Gastrocnemius medialis (tissue), 4 donors: Measurements from ENCODE around the gene KLF16.

Experiments
- POLR2A ChIP-seq, 2 donors: fragments of 450-650 bp; IDR thresholded peaks; one replicate each; pipeline ENCODE4 v1.6.1; 2017; ENCODE audit warnings: antibody characterized with exemption in 2 of 2, mild to moderate bottlenecking in 2 of 2, moderate library complexity in 2 of 2
- TF ChIP-seq, protein P1 (sequence below), 5 experiments: fragments of 450-650 bp in 3 of 5; fragments of 200-600 bp in 2 of 5; sonication (generic) in 2 of 5; IDR thresholded peaks in 4 of 5; conservative IDR thresholded peaks in 1 of 5; 1 replicate in 4 of 5; 2 replicates in 1 of 5; pipeline ENCODE4 v1.5.1; 2016 to 2019; ENCODE audit warnings: antibody characterized with exemption in 5 of 5, mild to moderate bottlenecking in 3 of 5, moderate library complexity in 3 of 5

DNA sequence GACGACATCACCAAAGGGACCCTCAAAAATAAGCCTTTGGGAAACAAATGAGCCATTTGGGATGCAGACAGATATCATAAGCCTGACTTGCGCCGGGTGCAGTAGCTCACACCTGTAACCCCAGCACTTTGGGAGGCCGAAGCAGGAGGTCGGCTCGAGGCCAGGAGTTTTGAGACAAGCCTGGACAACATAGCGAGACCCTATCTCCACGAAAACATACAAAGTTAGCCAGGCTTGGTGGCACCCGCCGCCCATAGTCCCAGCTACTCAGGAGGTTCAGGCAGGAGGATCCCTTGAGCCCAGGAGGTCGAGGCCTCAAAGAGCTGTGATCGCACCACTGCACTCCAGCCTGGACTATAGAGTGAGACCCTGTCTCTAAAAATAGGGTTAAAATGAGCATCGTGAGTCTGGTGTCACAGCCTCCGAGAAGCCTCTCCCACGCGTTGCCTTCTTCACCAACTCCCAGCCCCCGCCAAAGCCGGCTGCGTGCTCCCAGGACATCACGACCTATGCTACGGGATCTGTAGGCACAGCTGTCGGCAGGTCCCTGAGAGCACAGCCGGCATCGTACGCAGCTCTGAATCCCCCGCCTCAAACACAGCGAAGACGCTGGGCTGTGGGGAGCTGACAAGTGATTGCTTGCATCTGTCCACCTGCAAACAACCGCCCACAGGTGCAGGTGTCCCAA is 16.7 kb downstream of the KLF16 start:
- TF ChIP-seq POLR2A (IDR thresholded peaks at IDR 0.05): no peak
- TF ChIP-seq, protein P1, sequence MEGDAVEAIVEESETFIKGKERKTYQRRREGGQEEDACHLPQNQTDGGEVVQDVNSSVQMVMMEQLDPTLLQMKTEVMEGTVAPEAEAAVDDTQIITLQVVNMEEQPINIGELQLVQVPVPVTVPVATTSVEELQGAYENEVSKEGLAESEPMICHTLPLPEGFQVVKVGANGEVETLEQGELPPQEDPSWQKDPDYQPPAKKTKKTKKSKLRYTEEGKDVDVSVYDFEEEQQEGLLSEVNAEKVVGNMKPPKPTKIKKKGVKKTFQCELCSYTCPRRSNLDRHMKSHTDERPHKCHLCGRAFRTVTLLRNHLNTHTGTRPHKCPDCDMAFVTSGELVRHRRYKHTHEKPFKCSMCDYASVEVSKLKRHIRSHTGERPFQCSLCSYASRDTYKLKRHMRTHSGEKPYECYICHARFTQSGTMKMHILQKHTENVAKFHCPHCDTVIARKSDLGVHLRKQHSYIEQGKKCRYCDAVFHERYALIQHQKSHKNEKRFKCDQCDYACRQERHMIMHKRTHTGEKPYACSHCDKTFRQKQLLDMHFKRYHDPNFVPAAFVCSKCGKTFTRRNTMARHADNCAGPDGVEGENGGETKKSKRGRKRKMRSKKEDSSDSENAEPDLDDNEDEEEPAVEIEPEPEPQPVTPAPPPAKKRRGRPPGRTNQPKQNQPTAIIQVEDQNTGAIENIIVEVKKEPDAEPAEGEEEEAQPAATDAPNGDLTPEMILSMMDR (IDR thresholded peaks at IDR 0.05 in 4 of 5, conservative IDR thresholded peaks at IDR 0.05 in 1 of 5): no peak
